Stimulated activated CD8-positive, alpha-beta memory T cell treated with anti-CD3 and anti-CD28 coated beads, Interleukin-15, amount 100 ng/mL, for 4 hours (primary cell): ENCODE measurements around the gene TMEM131.
"Not testable (repeated sequence)": the region's sequence is repeated elsewhere in the genome, so short reads cannot be mapped to it uniquely, and the experiment has no call there.

Experiments
- DNase-seq, 2 donors: peaks; one replicate each; pipeline ENCODE4 v3.0.0-alpha.2; 2020; ENCODE audit warnings: low read depth in 2 of 2

The TMEM131 gene

GRCh38 chr2:98022067-98022466 lies 26.3 kb upstream of the TMEM131 start:
- not testable (repeated sequence) for DNase-seq

- no peak for DNase-seq
Observed at GRCh38 chr2:98020992-98021713, 25.4 kb upstream of the TMEM131 start.

- no peak for DNase-seq
Observed at GRCh38 chr2:98020516-98020915, 24.8 kb upstream of the TMEM131 start.

- no peak for DNase-seq
Observed at GRCh38 chr2:98016908-98017670, 21.3 kb upstream of the TMEM131 start.

- no peak for DNase-seq
Observed at GRCh38 chr2:98015671-98016070, 19.9 kb upstream of the TMEM131 start.

GRCh38 chr2:98014379-98014778 lies 18.6 kb upstream of the TMEM131 start:
- DNase-seq, result no peak

- DNase-seq, result no peak
Observed at GRCh38 chr2:98013407-98014042, 17.8 kb upstream of the TMEM131 start.

GRCh38 chr2:98012561-98012991 lies 16.8 kb upstream of the TMEM131 start:
- DNase-seq, result no peak

GRCh38 chr2:98009887-98010760 lies 14.4 kb upstream of the TMEM131 start:
- DNase-seq, result no peak

- DNase-seq, result no peak
Observed at GRCh38 chr2:98008415-98008814, 12.7 kb upstream of the TMEM131 start.

- DNase-seq, result no peak
Observed at GRCh38 chr2:98006378-98006777, 10.6 kb upstream of the TMEM131 start.

GRCh38 chr2:98004613-98005012 lies 8.9 kb upstream of the TMEM131 start:
- no peak for DNase-seq

- no peak for DNase-seq
Observed at GRCh38 chr2:98004047-98004446, 8.3 kb upstream of the TMEM131 start.

GRCh38 chr2:97999536-97999935 lies 3.8 kb upstream of the TMEM131 start:
- no peak for DNase-seq

- no peak for DNase-seq
Observed at GRCh38 chr2:97998431-97999005, 2.8 kb upstream of the TMEM131 start.

- DNase-seq, result no peak
Observed at GRCh38 chr2:97997784-97998392, 2.1 kb upstream of the TMEM131 start.

- no peak for DNase-seq
Observed at GRCh38 chr2:97996679-97997078, 931 bp upstream of the TMEM131 start.

- DNase-seq, result peak; percentile 6 to 37
Observed at GRCh38 chr2:97995026-97995733, 568 bp downstream of the TMEM131 start.

- DNase-seq, result no peak
Observed at GRCh38 chr2:97994476-97994875, 1.3 kb downstream of the TMEM131 start.

GRCh38 chr2:97993926-97994325 lies 1.8 kb downstream of the TMEM131 start:
- no peak for DNase-seq
